GM18909 (cell line): ENCODE results near the gene SNX17.
A peak's percentile ranks its signal among the peaks of the same experiment; 100 is the strongest.

Experiments
- ATAC-seq: cut with Tn5 transposase; IDR thresholded peaks from one replicate; pipeline ENCODE4 v1.9.1; 2021; ENCODE audit warnings: mild to moderate bottlenecking; ENCODE audit not compliant: unreplicated experiment, poor library complexity

SNX17 gene

DNA sequence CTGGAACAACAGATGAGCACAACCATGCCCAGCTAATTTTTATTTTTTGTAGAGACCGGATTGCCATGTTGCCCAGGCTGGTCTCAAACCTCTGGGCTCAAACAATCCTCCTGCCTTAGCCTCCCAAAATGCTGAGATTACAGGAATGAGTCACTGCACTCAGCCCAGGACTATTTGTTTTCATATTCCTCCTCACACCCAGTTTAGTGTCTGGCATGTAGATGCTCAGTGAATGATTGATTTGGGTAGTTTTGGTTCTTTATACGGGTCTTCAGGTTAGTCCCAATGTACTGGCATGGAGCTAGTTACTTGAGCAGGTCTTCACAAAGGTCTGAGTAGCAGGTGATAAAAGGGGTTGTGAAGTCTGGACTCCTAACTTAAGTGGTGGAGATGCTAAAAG, 6.5 kb upstream of the SNX17 start:
- ATAC-seq, result no peak

DNA sequence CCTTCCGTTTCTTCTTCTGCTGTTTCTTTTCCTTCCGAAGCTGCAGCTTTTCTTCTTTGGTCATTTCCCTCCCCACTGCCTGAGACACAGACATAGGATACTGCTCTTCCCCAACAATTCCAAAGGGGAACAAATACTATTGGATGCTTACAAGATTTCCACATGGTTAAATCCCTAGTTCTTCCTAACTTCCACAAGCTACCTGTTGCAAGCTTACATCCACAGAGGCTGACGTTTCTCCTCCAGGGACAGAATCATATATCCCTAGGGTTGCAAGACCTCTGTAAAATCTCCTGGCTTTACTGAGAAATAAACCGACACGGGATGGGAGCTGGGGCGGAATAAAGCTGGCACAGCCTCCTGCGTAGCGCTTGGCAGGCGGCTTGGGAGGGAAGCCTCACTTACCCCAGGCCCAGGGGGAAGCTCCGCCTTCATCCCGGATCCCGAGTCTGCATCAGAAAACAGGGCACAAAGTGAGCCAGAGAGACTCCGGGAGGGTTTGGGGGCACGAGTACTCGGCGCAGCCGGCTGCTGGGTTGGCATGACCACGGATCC, 868 bp upstream of the SNX17 start:
- ATAC-seq, result no peak

DNA sequence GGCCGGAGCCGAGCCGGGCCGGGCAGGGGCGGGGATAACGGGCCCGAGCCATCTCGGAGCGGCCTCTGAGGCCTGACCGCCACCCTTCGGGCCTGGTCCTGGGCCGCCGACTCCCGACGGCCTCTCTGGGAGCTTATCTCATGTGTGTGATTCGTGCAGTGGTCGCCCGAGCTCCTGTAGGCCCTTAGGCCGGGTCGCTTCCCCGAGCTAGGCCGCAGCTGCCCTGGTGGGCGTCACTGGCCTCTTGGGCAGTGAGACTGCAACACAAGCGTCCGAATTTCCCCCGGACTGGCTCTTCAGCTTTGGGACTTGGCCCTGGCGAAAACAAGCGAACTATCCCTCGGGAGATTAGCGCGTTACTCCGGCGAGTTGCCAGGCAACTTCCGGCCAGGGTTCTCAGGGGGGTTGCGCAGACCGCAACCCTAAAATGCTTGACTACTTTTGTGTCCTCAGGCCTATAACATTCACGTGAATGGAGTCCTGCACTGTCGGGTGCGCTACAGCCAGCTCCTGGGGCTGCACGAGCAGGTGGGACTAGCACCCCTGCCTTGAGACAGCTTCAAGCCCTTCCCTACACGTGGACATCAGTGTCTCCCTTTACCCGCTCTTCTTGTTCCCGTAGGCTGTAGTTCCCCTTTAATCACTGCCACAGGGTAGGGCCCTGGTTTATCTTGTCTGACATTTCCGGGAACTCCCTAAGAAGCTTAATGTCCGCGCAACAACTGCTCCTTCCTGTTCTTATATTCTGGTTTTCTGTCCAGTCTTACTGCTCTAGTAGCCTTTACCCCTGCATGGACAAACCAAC, 602 bp downstream of the SNX17 start:
- peak; percentile 16 for ATAC-seq

DNA sequence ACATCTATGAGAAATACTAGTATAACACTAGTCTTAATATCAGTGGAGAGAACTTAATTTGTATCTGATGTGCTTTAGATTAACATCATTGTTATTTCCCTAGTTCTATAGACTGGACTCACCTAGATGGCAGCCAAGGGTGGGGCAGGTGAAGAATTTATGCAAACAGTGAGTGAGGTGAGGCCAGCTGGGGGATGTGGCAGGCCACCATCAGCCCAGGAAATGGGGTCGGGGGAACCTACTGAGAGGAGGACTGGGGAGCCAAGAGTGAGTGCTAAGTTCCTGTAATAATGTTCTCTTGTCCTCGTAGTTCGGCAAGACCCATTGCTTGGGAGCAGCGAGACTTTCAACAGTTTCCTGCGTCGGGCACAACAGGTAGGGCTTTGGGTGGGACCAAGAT, 2.5 kb downstream of the SNX17 start:
- no peak for ATAC-seq

DNA sequence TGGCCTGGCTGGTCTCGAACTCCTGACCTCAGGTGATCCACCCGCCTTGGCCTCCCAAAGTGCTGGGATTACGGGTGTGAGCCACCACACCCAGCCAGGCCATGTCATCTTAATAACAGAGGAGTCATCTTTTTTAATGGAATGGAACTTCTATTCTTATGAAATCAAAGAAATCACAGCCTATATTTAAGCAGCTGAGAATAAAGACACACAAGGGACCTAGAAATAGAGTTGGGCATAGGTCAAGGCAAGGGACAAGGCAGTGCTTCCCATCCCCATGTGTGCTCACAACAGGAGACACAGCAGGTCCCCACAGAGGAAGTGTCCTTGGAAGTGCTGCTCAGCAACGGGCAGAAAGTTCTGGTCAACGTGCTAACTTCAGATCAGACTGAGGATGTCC, 3.2 kb downstream of the SNX17 start:
- ATAC-seq, result no peak

DNA sequence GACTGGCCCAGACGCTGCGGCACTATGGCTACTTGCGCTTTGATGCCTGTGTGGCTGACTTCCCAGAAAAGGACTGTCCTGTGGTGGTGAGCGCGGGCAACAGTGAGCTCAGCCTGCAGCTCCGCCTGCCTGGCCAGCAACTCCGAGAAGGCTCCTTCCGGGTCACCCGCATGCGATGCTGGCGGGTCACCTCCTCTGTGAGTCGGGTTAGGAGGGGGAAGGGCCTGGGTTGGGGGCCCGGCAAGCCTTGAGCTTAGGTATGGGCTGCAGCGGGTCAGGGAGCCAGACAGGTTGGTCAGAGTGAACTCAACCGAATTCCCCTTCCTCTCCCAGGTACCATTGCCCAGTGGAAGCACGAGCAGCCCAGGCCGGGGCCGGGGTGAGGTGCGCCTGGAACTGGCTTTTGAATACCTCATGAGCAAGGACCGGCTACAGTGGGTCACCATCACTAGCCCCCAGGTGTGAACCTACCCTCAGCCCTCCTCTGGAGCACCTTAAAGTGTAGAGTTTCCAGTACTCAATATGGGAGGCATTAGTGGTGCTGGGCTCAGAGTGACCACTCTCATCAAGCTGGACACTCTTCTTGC, 5.2 kb downstream of the SNX17 start:
- ATAC-seq, result no peak

DNA sequence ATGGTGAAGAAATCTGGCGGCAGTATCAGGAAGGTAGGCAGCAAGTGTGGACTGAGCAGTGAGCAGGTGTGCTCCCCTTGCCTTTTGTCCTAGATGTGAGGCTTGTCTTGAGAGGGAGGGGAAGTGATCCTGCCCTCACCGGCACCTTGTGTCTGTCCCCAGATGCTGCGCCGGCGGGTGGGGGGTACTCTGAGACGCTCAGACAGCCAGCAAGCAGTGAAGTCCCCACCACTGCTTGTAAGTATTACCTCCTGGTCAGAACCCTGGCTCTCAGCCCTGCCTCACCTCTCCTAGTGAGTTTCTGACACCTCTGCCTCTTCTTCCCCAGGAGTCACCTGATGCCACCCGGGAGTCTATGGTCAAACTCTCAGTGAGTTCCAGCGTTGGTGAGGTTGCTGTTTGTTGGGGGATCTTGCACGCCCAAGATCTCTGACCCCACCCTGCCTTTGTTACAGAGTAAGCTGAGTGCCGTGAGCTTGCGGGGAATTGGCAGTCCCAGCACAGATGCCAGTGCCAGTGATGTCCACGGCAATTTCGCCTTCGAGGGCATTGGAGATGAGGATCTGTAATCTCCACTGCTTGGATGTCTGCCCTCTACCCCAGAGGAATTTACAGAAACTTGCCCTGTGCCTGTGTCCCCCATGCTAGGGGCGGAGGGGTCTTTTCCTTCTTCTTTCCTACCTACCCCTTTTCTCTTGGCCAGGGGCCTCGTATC, 5.9 kb downstream of the SNX17 start:
- no peak for ATAC-seq

DNA sequence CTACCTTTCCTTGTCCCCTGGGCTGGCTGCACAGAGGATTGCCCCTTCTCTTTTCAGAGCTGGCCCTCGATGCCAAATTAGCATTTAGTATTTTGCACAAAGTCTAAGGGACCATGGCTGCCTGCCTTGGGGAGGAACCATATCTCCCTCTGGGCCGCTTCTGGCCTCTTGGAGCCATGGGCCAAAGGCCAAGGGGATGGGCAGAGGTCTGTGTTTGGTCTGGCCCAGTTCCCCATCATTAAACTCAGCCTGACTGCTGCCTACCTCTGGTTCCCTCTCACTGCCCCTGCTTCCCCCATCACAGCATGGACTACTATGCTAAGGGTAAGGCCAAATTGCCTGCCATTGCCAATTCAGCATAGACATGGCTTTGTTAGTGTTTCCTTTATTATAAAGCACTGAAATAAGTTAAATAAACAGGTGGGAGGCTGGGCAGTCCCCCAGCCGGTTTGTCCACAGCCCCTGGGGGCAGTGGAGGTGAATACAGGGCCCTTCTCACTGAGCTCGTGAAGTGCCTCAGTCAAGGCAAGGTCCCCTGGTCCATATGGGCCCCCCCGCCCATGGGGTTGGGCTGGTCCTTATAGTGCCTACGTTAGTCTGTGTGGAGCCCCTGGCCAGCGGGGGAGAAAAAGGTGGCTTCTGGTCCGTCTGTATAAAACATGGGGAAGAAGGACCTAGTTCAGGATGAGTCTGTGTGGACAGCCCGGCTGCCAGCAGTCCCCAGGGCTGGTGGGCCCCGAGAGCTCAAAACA, 6.6 kb downstream of the SNX17 start:
- ATAC-seq, result no peak

DNA sequence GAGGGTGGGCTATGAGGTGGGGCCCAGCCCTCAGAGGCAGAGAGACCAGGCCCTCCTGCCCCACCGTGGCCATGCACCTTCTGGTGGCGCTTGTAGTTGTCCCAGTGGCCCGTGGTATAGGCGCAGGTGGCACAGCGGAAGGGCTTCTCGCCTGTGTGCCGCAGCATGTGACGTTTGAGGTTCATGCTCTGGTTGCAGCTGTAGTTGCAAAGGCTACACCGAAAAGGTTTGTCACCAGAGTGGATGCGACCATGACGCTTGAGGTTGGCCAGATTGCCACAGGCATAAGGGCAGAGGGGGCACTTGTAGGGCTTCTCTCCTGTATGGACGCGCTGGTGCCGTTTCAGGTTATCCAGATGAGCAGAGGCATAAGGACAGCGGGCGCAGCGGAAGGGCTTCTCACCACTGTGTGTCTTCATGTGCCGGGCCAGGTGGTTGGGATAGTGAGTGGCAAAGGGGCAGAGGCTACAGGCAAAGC, 7.2 kb downstream of the SNX17 start:
- no peak for ATAC-seq

DNA sequence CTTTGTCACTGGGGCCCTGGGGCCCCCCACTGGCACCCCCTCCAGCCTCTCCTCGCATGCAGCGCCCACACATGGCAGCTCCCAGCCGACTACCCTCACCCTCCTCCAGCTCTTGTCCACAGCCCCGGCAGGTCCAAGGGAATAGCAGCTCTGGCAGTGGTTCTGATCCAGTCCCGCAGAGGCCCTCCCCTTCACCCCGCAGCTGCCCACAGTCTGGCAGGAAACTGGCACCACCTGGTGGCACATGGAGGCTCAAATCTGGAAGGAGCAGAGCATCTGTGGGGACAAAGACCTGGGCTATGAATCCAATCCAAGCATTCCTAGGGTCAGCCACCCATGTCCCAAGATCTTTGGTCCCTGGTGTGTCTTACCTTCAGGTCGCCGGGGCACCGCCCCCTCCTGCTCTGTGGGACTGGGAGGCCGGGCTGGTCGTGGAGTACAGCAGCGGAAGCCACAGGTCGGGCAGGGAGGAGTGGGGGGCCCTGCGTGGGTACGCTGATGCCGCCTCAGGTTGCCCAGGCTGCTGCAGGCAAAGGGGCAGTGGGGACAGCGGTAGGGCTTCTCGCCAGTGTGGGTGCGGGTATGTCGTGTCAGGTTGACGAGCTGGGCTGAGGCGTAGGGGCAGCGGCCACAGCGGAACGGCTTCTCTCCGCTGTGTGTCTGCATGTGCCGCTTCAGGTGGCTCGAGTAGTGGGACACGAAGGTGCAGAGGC, 7.8 kb downstream of the SNX17 start:
- no peak for ATAC-seq

DNA sequence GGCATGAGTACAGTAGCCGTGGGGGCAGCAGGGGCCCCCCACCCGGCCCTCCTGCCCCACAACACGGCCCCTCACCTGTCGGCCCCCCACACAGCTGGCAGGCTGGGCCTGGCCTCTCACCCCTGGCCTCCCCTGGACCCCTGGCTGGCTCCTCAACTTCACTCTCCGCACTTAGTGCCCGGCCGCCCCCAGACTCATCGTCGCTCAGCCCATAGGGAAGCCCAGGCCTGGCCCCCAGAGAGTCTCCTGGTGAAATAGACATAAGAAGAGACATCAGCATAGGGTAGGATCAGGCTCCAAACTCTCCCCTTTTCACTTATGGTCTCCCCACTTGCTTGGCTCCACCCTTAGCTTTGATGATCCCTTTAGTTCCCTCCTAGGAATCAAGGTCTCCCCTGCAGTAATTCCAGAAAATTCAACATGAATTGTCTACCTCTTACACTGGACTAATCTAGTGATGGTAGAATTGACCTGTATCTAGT, 8.4 kb downstream of the SNX17 start:
- no peak for ATAC-seq

DNA sequence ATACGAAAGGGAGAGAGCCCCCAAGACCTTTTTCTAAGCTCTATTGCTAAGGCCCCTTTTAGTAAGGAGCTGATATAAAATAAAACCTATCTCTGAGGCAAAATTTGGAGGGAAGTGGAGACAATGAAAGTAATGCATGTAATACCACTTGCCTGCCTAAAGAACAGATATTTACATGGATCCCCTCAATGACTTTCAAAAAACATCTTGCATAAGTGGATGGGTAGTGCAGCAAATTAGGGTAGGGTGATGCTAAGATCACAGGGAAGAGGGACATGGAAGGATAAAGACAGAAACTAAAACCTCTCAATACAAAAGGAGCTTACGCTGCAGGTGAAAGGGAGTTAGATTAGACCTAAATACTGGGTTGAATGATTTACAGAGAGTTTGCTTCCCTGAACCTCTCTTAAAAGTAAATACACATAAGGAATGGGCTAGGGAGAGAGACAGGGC, 9.0 kb downstream of the SNX17 start:
- no peak for ATAC-seq

DNA sequence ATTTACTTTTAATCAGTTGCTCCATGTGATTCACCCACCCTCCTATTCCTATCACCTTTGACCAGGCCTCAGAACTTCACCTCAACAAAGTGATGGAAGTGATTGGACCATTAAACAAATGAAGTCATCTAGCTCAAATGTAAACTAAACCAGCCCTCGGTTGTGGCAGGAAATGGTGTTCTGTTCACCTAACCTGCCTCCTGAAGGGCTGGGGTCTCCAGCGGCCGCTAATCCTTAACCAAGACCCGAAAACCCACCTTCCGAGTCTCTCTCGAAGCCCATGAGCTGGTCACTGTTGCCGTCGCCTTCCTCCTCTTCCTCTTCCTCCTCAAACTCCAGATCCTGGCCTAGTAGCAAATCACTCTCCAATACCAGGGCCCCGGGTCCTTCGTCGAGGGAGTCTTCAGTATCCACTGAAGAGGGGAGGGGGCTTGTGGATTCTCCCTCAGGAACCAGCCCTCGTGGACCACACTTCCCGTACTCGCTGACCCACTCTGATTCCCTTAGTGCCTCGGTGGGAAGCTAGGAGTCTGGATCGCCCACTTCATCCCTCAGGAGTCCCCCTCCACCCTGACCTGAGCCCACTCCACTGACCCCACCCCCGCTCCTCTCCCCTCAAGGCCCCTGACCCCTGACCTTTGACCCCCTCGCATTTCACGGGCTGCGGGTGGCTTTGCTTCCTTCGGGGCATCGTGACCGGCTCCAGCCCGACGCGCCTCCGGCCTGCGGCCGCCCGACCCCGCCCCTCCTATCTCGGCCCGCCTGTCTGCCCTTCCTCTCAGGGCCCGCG, 9.6 kb downstream of the SNX17 start:
- no peak for ATAC-seq

DNA sequence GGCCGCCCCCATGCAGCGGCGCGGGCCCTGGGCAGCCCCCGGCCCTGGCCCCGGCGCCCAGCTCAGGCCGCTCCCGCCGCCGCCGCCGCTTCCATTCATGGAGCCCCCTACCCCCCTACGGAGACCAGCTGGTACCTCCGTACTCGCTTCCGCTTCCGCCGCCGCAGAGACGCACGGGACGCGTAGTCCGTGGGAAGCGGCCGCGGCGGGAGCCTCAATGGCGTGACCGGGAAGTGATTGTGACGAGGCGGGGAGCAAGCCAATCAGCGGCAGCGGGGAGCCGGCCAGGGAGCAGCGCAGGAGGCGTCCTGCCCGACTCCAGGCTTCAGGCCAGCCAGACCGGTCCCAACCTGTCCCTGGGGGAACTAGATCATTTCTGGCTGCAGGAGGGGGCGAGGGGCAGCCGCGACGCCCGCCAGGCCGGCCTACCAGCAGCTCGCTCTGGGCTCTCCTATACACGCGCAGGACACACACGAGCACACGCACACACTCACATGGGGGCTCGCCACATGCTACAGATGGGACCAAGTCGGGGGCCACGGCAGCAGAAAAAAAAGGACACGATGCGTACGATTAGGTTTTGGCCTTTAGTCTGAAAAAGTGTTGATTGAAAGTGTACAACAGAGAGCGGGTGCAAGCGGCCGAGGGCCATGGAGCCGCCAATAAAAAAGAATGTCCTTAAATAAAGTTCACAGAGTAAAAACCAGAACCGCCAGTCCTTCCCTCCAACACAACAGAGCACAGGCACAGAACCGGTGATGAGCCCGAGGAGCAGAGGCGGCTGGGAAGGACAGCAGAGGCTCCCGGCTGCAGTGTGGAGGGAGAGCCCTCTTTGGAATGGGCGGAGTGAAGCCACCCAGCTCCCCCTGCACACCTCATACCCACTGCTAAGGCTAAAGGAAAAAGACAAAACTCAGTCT, 10.5 kb downstream of the SNX17 start, which contains the start of gene ZNF513:
TSS of gene ZNF513 (minus strand) at position 109 of the 920 bp plus-strand sequence. CDS start 208 bp downstream, outside the sequence.
- ATAC-seq, result peak; percentile 88

DNA sequence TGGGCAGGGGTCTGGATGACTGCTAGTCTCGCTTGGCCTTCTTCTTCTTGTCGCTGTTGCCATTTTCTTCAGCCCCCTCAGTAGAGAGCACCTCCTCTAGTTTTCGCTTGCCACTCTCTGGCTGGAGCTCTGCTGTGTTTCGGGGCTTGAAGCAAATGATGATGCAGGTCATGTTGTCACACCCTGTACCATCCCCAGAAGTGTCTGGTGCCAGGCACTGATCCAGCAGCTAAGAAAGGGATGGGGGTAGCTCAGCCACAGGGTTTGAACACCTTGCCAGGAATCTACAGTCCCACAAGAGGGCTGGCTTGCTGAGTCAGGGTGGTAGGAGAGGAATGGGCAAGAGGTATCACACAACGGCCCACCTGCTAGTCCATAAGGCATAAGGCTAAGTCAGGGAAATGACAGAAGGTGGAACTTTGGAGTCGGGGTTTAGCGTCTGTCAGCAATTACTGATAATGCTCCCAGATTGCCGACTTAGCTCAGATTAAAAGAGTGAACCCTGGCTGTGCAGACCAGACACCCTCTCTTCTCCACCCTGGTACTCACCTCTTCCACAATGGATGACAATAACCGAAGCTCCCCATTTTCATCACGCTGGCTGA, 11.3 kb downstream of the SNX17 start:
- no peak for ATAC-seq

DNA sequence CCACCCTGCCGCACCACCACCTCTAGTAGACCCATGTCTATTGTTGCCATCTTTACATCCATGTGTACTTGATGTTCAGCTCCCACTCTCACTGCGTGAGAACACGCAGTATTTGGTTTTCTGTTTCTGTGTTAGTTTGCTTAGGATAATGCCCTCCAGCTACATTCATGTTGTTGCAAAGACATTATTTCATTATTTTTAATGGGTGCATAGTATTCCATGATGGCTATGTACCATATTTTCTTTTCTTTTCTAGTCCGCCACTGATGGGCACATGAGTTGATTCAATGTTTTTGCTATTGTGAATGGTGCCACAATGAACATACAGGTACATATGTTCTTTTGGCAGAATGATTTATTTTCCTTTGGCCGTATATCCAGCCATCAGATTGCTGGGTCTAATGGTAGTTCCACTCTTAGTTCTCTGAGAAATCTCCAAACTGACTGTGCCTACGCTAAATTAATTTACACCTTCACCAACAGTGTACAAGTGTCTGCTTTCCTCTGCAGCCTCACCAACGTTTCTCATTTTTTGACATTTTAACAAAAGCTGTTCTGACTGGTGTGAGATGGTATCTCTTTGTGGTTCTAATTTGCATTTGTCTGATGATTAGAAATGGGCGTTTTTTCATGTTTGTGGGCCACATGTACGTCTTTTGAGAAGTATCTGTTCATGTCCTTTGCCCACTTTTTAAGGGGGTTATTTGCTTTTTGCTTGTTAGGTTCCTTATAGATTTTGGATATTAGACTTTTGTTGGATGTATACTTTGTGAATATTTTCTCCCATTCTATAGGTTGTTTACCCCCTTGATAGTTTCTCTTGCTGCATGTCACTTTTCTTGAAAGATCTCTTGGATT, 20.6 kb downstream of the SNX17 start:
- ATAC-seq, result no peak
